Lower leg skin (tissue), 3 donors: ENCODE data around the gene ACOX3.

Experiments used
- POLR2A ChIP-seq, 2 donors: fragments of 450-650 bp; IDR thresholded peaks; one replicate each; pipeline ENCODE4 v1.6.1; 2016 to 2017; ENCODE audit warnings: antibody characterized with exemption in 2 of 2, mild to moderate bottlenecking in 1 of 2, moderate library complexity in 1 of 2
- TF ChIP-seq, protein P1 (sequence below), 3 donors: fragments of 450-650 bp; IDR thresholded peaks; one replicate each; pipeline ENCODE4 v1.5.1; 2016; ENCODE audit warnings: antibody characterized with exemption in 3 of 3, mild to moderate bottlenecking in 3 of 3, moderate library complexity in 2 of 3

DNA sequence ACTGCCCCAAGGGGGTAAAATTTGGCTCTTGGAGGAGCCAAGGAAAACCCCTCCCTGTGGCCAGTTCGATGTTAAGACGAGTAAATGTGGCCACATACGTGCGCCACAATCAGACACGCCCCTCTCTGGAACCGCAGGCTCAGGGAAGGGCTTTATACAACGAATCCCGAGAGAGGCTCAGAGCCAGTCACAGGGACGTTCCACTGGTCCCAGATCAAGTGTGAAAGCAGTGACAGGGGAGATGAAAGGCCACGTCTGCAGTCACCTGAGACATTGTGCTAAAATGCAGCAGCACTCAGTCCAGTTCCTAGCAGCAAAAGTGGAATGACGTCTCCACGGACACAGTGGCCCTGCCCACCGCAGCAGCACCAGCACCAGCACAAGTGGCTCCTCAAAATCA, 68.0 kb downstream of the ACOX3 start:
- TF ChIP-seq, protein P1, sequence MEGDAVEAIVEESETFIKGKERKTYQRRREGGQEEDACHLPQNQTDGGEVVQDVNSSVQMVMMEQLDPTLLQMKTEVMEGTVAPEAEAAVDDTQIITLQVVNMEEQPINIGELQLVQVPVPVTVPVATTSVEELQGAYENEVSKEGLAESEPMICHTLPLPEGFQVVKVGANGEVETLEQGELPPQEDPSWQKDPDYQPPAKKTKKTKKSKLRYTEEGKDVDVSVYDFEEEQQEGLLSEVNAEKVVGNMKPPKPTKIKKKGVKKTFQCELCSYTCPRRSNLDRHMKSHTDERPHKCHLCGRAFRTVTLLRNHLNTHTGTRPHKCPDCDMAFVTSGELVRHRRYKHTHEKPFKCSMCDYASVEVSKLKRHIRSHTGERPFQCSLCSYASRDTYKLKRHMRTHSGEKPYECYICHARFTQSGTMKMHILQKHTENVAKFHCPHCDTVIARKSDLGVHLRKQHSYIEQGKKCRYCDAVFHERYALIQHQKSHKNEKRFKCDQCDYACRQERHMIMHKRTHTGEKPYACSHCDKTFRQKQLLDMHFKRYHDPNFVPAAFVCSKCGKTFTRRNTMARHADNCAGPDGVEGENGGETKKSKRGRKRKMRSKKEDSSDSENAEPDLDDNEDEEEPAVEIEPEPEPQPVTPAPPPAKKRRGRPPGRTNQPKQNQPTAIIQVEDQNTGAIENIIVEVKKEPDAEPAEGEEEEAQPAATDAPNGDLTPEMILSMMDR (IDR thresholded peaks at IDR 0.05), result no peak
- no peak for TF ChIP-seq POLR2A (IDR thresholded peaks at IDR 0.05)
